ENCODE measurements around the gene OBP2B.
A peak's percentile ranks its signal among the peaks of the same experiment; 100 is the strongest.
"Not testable (repeated sequence)": the region's sequence is repeated elsewhere in the genome, so short reads cannot be mapped to it uniquely, and the experiment has no call there.

Gene OBP2B, protein sequence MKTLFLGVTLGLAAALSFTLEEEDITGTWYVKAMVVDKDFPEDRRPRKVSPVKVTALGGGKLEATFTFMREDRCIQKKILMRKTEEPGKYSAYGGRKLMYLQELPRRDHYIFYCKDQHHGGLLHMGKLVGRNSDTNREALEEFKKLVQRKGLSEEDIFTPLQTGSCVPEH

DNA sequence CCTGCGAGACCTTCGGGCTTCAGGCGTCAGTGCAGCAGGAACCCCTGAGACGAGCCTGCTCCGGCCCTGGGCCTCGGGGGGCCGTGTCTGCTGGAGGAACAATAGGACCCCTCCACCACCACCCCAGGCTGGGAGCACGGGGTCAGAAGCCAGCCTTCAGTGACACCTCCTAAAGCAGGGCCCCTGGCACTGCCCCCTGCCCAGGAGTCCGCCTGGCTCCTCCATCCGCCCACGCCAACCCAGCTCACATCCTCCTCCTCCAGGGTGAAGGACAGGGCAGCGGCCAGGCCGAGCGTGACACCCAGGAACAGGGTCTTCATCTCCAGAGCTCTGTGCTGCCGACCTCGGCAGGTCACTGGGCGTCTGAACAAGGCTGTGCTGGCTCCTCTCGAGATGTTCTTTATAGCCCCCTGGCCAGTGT, at the start of gene OBP2B:
OBP2B (minus strand) TSS at position 371 of the 421 bp plus-strand sequence; CDS start at position 320, 51 bp downstream.
- DNase-seq (ENCODE audit: low spot score), result not testable (repeated sequence)

DNA sequence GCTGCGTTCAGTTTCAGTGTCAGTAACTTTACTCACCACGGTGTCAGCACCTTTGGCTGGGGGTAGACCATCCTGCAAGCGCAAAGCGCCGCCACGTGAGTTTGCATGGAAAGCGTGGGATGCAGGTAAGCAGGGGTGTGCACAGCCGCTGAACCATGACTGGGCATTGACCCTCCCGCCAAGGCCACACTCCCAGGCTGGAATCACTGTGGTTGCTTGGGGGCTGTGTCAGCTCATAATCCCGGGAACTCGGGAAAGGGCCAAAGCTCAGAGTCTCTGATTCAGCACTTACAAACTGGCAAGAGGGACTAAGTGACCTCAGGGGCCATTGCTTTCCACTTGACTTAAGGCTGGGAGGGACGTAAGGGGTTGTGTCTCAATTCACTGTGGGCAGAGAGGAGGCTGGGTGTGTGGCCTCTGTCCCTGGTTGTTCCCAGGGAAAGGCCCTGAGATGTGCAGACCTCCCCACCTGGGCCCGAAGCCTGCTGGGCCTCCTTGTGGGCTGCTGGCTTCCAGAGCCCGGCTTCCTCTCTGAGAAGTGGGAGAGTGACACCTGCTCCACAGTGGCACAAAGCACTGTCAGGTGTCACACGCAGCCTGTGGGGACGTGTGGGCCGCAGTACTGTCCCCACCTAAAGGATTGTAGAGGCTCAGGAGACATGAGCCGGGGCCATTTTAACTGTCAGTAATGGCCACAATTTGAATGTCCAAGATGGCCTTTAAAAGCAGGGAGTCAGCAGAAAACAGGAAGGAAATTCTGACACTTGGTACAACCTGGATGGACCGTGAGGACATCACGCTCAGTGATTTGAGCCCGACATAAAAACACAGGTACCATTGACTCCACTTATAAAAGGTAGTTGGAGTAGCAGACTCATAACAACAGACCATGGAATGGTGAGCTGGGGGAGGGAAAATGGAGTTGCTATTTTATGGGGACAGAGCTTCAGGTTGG, 49.3 kb upstream of the OBP2B start:
- no peak for DNase-seq (ENCODE audit: low spot score)

DNA sequence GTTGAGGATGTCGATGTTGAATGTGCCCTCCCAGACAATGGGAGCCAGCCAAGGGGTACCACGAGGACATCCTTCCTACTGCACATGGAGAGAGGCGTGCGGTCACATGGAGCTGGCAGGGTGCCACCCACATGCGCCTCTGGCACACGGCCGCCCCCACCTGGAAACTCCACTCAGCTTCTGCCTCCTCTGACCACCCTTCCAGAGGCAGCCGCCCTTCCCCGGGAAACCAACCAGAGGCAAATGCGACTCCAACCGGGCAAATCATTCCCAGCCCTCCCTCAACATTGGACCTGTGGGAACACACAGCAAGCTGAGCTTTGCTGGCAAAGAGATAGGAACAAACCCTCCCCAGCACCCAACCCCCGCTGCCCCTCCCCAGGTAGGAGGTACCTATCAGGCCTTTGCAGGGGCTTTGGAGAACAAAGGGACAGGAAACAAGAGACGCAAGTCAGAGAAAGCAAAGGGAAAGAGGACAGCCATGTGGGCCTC, 48.5 kb upstream of the OBP2B start:
- peak; percentile 15 for DNase-seq (ENCODE audit: low spot score)

DNA sequence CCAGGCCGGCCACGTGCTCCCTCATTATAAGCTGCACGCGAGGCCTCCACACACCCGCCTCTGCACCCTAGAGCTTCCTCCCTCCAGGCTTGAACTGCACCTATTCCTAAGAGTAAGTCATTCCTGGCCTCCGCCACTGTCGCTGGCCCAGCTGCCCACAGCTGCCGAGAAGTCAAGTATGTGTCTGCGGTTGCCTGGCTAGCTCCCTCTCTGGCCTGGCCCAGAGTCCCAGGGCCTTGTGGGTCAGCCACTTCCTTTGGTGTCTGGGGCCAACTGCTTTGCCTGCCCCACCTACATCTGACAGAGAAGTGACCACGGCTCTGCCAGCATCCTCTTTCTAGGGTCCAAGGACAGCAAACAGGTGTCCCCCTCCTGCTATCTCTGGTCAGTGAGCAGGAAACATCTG, 47.6 kb upstream of the OBP2B start:
- DNase-seq (ENCODE audit: low spot score), result no peak

DNA sequence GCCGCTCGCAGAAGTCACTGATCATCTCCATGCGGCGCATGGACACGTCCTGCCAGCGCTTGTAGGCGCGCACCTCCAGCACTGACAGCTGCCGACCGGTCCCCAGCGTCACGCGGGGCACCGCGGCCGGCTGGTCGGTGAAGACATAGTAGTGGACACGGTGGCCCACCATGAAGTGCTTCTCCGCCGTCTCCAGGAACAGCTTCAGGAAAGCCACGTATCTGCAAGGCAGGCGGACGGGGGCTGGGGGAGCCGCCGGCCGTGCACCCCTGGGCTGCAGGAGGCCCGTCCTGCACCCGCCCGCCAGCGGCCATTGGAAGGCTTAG, 47.0 kb upstream of the OBP2B start:
- DNase-seq (ENCODE audit: low spot score), result no peak

DNA sequence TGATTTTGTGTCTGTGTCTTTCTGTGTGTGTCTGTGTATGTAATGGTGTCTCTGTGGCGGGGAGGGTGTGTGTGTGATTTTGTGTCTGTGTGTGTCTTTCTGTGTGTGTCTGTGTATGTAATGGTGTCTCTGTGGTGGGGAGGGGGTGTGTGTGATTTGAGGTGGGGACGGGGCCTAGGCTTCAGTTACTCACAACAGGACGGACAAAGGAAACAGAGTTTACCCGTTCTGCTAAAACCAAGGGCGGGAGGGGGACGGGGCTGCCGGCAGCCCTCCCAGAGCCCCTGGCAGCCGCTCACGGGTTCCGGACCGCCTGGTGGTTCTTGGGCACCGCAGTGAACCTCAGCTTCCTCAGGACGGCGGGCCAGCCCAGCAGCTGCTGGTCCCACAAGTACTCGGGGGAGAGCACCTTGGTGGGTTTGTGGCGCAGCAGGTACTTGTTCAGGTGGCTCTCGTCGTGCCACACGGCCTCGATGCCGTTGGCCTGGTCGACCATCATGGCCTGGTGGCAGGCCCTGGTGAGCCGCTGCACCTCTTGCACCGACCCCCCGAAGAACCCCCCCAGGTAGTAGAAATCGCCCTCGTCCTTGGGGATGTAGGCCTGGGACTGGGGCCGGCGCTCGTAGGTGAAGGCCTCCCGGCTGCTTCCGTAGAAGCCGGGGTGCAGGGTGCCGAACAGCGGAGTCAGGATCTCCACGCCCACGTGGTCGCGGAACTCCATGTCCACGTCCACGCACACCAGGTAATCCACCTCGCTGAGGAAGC, 46.5 kb upstream of the OBP2B start:
- DNase-seq (ENCODE audit: low spot score), result no peak

DNA sequence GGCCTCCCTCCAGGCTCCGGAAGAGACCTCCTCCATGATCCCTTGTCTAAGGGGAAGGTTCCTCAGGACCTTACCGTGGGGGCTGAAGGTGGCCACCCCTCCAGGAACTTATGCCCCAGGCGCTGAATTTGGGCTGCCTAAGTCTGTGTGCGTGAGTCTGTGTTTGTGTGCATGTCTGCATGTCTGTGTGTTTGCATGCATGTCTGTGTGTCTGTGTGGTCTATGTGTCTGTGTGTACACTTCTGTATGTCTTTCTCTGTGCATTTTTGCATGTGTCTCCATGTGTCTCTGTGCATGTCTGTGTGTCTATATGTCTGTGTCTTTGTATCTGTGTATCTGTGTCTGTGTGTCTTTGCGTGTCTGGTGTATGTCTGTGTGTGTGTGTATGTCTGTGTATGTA, 45.4 kb upstream of the OBP2B start:
- no peak for DNase-seq (ENCODE audit: low spot score)

DNA sequence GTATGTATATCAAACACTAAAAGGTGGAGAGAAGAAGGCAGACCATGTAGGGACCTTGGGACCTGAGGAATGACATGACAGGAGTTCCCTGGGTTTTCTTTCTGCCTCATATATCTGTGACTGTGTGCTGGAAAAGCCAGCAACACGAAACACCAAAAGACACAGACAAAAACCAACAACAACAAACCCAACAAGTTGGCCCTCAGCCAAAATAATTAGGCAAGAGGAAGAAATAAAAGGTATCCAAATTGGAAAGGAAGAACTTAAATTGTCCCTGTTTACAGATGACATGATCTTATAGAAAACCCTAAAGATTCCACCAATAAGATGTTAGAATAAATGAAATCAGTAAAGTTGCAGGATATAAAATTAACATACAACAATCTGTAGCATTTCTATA, 44.2 kb upstream of the OBP2B start:
- no peak for DNase-seq (ENCODE audit: low spot score)

DNA sequence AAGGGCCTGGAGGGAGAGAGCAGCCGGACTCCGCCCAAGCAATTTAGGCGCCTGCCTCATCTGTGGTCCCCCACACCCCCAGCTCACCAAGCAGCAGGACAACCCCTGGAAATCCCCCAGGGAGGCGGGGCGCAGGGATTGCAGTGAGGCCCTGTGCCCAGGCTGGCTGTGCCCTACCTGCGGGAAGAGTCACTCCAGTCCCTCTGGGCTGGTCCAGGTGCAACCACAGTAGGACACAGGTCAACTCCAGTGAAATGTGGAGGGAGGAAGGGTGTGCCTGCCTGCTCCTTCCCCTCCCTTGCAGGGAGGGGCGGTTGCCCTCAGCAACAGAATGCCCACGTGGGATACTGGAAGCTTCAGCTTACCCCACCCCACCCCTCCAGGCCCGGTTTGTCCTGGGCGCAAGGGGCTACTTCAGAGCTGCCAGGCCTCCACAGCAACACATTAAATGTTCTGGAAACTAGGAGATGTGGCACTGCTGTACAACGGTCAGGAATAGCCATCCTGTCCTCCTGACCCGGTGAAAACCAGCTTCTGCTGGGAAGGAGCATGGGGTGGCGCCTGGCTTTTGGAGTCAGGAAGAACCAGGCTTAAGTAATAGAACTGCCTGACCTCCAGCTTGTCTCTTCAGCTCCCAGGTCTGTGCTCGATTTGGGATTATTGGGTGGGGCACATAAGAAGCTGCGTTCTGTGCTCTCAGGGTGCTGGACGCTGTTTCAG, 43.4 kb upstream of the OBP2B start:
- DNase-seq (ENCODE audit: low spot score), result no peak

DNA sequence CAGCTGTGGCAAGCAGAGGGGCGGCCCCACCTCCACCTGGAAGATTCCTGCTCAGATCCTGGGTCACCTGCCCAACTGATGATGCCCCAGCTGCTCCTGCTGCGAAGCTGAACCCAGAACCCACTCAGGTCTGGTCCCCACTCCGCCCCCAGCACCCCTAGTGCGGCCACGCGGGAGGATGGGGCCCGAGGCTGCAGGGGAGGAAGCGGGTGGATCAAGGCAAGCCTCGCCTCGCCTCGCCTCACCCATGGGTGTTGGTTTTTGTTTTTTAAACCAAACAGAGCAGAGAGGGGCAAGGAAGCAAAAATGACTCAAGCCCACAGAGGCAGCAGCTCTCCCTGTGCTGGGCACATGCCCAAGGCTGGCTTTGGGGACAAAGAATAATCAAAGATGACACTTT, 42.7 kb upstream of the OBP2B start:
- no peak for DNase-seq (ENCODE audit: low spot score)

DNA sequence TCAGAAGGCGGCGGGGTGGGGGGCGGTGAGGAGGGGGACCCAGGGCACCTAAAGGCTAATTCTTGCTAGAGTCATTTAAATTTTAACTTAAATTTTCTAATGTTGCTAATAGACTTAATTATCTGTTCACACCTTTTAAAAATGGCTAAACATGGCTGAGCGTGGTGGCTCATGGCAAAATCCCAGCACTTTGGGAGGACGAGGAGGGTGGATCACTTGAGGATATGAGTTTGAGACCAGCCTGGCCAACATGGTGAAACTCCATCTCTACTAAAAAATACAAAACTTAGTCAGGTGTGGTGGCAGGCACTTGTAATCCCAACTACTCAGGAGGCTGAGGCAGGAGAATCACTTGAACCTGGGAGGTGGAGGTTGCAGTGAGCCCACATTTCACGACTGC, 42.2 kb upstream of the OBP2B start:
- DNase-seq (ENCODE audit: low spot score), result not testable (repeated sequence)

DNA sequence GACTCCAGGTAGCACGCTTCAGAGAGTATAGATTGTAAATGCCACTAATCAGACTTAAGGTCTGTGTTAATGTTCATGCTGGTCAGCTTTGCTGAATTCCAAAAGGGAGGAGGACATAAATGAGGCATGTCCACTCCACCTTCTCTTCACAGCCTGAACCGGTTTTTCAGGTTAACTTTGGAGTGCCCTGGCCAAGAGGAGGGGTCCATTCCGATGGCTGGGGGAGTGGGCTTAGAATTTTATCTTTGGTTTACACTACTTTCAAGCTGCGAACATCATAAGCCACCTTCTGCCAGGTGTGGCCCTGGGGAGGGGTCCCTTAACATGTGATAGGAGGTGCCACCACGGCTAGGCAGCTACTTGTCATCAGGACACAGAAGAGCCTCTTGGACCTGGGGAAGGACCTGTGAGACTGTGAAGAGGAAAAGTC, 41.7 kb upstream of the OBP2B start:
- no peak for DNase-seq (ENCODE audit: low spot score)

DNA sequence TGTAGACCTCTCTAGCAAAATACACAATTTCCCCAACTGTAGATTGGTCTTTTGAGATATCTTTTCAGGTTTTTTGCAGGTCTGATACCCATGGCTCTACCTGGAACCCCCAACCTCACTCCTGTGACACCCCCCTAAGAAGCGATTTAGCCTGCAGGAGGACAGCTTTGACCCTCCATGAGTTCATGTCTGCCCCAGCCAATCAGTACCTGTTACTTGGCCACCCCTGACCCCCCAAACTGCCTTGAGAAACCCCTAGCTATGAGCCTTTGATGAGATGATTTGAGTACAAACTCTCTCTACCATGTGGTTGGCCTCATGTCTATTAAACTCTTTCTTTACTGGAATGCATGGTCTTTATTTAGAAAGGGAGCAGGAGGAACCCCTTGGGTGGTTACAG, 40.3 kb upstream of the OBP2B start:
- no peak for DNase-seq (ENCODE audit: low spot score)

DNA sequence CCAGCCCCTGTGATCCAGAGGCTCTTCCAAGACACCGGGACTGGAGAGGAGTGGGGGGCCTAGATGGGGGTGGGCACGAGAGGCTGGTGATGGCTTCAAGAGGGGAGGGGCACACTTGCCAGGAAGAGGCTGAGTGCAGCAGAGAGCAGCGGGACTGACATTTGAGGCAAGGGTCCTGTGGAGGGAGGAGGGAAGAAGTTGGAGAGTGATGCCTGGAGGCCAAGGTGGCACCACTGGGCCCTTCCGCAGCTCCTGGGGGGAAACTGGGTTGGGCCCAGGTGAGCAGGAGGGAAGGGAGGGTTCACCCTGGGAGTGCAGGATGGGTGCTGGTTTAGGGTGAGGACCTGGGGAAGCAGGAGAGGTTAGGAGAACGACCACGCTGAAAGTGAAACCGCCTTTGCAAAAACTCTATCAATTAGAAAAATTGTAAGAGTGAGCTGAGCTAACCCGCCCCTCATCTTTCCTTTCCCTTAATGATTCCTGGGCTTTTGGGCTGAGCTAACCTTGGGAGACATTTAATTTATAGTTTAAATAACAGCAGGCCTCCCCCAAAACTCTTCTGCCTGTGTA, 39.8 kb upstream of the OBP2B start:
- no peak for DNase-seq (ENCODE audit: low spot score)

DNA sequence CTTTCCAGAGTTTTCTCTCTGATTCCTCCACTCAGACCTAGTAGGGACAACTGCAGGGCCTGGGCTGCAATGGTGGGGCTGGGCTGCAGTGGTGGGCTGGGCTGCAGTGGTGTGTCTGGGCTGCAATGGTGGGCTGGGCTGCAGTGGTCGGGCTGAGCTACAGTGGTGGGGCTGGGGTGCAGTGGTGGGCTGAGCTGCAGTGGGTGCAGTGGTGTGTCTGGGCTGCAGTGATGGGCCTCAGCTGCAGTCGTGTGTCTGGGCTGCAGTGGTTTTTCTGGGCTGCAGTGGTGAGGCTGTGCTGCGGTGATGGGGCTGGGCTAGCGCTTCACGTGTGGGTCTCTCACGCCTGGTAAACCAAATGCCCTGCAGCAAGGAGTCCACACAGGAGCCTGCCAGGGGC, 38.6 kb upstream of the OBP2B start:
- DNase-seq (ENCODE audit: low spot score), result no peak

DNA sequence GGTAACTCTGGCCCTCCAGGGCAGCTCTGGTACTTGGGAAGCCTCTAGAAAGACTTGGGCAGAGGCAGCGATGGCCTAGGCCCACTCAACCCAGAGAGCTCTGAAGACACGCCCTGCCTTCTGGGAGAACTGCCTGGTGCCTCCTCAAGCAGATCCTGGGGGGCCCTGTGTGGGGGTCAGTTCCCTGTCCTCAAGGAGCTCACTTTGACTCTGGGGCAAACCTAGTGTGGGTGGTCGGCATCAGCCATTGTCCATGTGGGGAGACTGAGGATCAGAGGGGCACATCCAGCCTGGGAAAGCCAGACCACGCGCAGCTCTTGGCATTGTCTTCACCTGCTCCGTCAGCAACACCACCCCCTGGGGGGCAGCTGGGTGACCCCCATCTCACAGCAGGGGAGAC, 37.9 kb upstream of the OBP2B start:
- DNase-seq (ENCODE audit: low spot score), result no peak

DNA sequence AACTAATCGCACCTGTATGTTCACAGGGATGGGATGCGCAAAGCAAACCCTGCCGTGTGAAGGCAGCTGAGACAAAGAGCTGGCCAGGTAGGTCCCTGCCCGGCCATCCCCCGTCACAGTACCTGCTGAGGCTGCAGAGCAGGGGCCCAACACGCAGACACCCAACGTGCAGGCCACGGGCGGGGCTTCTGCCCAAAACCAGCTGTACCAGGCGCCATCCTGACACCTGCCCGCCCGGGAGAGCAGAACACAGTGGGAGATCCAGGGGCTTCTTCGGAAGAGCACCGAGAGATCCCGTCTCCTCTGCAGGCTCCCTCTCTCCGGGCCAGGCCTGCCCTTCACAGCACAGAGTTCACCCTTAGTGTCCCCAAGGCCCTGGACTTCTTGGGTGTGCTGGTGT, 37.5 kb upstream of the OBP2B start:
- no peak for DNase-seq (ENCODE audit: low spot score)

DNA sequence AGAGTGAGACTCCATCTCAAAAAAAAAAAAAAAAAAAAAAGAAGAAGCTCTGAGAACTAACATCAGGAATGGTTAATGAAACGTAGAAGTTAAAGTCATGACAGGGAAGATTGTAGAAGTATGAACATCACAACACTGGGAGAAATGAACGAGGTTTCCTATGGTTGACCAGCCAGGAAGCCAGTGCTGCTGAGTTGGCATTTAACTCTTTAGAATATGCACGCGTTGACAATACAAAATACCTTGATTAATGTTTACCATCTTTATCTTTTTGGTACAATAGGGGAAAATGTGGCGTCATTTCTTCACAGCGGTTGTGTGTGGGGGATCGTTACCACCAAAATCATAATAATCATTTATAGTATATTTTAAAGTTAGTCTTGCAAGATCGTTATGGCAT, 33.9 kb upstream of the OBP2B start:
- no peak for DNase-seq (ENCODE audit: low spot score)

DNA sequence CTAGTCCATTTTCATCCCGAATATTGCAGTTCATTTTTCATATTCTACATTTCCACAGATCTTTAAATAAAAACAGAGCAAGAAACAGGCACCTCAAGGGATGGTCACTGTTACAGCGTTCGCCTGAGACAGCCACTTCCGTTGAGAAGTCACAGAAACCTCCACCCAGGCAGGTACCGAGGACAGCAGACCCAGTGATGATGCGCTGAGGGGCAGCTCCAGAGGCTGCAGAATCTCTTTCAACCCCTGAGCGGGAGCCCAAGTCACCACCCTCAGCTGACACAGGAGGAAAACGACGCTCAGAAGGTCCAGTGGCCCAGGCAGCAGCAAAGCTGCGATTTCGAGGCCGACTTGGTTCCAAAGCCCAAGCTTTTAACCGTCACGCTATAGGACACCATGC, 33.2 kb upstream of the OBP2B start:
- DNase-seq (ENCODE audit: low spot score), result no peak

DNA sequence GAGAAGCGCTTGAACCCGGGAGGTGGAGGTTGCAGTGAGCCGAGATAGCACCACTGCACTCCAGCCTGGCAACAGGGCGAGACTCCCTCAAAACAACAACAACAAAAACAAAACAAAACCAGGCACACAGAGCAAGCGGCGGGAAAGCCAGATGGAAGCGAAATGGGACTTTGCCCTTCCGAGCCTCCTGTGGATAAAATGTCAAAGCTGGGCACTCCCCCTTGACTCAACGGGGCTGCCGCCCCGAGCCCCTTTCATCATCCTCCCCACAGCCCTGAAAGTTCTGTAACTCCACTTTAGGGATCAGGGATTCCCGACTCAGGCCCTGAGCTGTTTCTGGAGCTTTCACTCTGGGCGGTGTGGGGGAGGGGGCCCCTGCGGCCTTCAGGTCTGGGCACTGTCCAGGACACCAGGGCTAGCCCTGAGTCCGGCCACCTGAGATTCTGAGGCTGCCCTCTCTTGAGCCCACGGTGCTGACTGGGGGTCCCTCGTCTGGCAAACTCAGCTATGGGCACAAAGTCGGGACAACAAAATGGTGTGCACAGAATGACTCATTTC, 30.6 kb upstream of the OBP2B start:
- no peak for DNase-seq (ENCODE audit: low spot score)

DNA sequence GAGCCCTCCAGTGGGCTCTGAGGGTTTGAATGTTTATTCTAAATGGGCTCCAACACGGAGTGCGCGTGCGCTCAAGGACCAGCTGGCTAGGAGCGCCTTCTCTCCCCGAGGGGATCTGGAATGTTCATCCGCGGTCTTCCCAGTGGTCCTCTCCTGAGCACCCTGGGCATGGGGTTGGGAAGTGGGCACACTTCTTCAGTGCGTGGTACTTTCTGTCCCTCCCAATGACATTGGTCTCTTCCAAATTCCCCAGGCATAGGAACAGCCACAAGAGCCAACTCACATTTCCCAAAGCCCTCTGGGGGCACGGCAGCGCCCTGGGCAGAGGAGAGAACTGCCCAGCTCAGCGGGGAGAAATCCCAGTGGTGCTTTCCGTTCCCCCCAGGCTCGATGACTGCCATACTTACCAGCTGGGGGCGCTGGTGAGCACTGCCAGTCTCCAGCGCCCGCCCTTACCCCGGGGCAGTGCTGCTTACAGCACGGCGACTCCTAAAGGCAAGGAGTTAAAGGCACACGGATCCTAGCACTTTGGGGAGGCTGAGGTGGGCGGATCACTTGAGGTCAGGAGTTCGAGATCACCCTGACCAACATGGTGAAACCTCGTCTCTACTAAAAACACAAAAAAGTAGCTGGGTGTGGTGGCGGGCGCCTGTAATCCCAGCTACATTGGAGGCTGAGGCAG, 29.9 kb upstream of the OBP2B start:
- DNase-seq (ENCODE audit: low spot score), result peak; percentile 71

All from kidney capillary endothelial cell (primary cell).